Measurements from ENCODE around the gene ABCB11. TPM values are rescaled to one million over a fixed set of nuclear protein-coding genes. Genes with fewer than 3 reads are reported as not detected.

The ABCB11 gene
- total and polyA plus RNA-seq, 7 donors = under 0.01 to 0.93 (median 0.55) TPM; not detected in 2

GRCh38 chr2:169010633-169011460 is 20.3 kb downstream of the ABCB11 start:
- H3K27ac ChIP-seq = no peak overlapping the region

GRCh38 chr2:169009865-169010579 is 21.1 kb downstream of the ABCB11 start:
- Histone ChIP-seq H3K36me3 (no peaks in the 10 kb centered on the region), H3K9me3 (no peaks in the 10 kb centered on the region), H3K4me1 (no peaks in the 10 kb centered on the region), H3K4me3 (no peak overlapping the region), H3K27me3 (no peaks in the 10 kb centered on the region), H3K27ac (no peak overlapping the region)
- no peak for DNase-seq
- TF ChIP-seq EP300 (IDR thresholded peaks at IDR 0.05) (no peak), POLR2AphosphoS5 (IDR thresholded peaks at IDR 0.05) (no peak), POLR2A (IDR thresholded peaks at IDR 0.05) (no peak)
- TF ChIP-seq, protein P1, sequence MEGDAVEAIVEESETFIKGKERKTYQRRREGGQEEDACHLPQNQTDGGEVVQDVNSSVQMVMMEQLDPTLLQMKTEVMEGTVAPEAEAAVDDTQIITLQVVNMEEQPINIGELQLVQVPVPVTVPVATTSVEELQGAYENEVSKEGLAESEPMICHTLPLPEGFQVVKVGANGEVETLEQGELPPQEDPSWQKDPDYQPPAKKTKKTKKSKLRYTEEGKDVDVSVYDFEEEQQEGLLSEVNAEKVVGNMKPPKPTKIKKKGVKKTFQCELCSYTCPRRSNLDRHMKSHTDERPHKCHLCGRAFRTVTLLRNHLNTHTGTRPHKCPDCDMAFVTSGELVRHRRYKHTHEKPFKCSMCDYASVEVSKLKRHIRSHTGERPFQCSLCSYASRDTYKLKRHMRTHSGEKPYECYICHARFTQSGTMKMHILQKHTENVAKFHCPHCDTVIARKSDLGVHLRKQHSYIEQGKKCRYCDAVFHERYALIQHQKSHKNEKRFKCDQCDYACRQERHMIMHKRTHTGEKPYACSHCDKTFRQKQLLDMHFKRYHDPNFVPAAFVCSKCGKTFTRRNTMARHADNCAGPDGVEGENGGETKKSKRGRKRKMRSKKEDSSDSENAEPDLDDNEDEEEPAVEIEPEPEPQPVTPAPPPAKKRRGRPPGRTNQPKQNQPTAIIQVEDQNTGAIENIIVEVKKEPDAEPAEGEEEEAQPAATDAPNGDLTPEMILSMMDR (IDR thresholded peaks at IDR 0.05) = no peak
- intact Hi-C loops (cut with DNase I) = no loop called here
- 25 to 54% methylated on average over 3 of the region's 3 CpGs for WGBS, 2 donors

More at GRCh38 chr2:169010633-169011460, 20.3 kb downstream of the ABCB11 start:
- 30 to 71% methylated on average over 8 of the region's 8 CpGs for WGBS, 2 donors
- no peaks in the 10 kb centered on the region for H3K27me3 ChIP-seq
- H3K4me1 ChIP-seq = no peaks in the 10 kb centered on the region
- intact Hi-C loops (cut with DNase I) = no loop called here
- no peak for DNase-seq
- H3K36me3 ChIP-seq = no peaks in the 10 kb centered on the region
- no peak overlapping the region for H3K4me3 ChIP-seq
- TF ChIP-seq EP300 (IDR thresholded peaks at IDR 0.05) (no peak), POLR2A (IDR thresholded peaks at IDR 0.05) (no peak), POLR2AphosphoS5 (IDR thresholded peaks at IDR 0.05) (no peak)
- TF ChIP-seq, protein P1 (IDR thresholded peaks at IDR 0.05) = no peak
- no peaks in the 10 kb centered on the region for H3K9me3 ChIP-seq

DNA sequence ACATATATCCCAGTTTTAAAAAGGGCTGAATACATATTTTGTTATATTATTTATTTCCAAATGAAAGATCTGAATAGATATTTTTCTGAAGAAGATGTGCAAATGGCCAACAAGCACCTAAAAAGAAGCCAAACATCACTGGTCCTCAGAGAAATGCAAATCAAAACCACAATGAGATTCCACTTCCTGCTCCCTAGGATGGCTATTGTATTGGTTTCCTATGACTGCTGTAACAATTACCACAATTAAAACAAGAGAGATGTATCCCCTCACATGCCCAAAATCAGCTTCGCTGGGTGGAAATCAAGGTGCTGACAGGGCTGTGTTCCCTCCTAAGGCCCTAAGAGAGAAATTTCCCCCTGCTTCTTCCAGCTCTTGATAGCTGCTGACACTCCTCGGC is 23.2 kb downstream of the ABCB11 start:
- Histone ChIP-seq H3K36me3 (no peaks in the 10 kb centered on the region), H3K27ac (no peak overlapping the region), H3K27me3 (no peaks in the 10 kb centered on the region), H3K9me3 (no peaks in the 10 kb centered on the region), H3K4me1 (no peaks in the 10 kb centered on the region), H3K4me3 (no peak overlapping the region)
- intact Hi-C loops (cut with DNase I) = no loop called here
- TF ChIP-seq POLR2AphosphoS5 (IDR thresholded peaks at IDR 0.05) (no peak), EP300 (IDR thresholded peaks at IDR 0.05) (no peak), POLR2A (IDR thresholded peaks at IDR 0.05) (no peak)
- TF ChIP-seq, protein P1 (IDR thresholded peaks at IDR 0.05) = no peak
- DNase-seq = no peak
- 74 to 92% methylated on average over 2 of the region's 2 CpGs for WGBS, 2 donors

DNA sequence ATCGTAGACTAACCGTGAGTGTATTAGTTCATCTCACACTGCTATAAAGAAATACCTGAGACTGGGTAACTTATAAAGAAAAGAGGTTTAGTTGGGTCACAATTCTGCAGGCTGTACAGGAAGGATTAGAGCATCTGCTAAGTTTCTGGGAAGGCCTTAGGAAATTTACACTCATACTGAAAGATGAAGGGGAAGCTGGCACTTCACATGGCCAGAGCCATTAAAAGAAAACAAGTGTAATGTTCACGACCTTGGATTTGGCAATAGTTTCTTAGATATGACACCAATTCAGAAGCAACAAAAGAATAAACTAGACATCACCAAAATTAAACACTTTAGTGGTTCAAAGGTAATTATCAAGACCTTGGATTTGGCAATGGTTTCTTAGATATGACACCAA is 23.8 kb downstream of the ABCB11 start:
- H3K4me1 ChIP-seq = no peaks in the 10 kb centered on the region
- no peaks in the 10 kb centered on the region for H3K27me3 ChIP-seq
- no peak overlapping the region for H3K4me3 ChIP-seq
- TF ChIP-seq, protein P1 (IDR thresholded peaks at IDR 0.05) = no peak
- TF ChIP-seq EP300 (IDR thresholded peaks at IDR 0.05) = no peak
- TF ChIP-seq POLR2AphosphoS5 (IDR thresholded peaks at IDR 0.05) = no peak
- no peak for TF ChIP-seq POLR2A (IDR thresholded peaks at IDR 0.05)
- H3K27ac ChIP-seq = no peak overlapping the region
- H3K9me3 ChIP-seq = no peaks in the 10 kb centered on the region
- no peaks in the 10 kb centered on the region for H3K36me3 ChIP-seq
- DNase-seq = no peak
- intact Hi-C loops (cut with DNase I) = no loop called here
- 67 to 77% methylated on average over 3 of the region's 3 CpGs for WGBS, 2 donors

Measured in sigmoid colon (tissue), 7 donors.